ENCODE measurements around the gene RSPH3. TPM values are rescaled to one million over a fixed set of nuclear protein-coding genes. Genes with fewer than 3 reads are reported as not detected.

RSPH3 gene
- total and polyA plus RNA-seq, 4 donors: 1.7 to 4.6 (median 3.3) TPM

DNA sequence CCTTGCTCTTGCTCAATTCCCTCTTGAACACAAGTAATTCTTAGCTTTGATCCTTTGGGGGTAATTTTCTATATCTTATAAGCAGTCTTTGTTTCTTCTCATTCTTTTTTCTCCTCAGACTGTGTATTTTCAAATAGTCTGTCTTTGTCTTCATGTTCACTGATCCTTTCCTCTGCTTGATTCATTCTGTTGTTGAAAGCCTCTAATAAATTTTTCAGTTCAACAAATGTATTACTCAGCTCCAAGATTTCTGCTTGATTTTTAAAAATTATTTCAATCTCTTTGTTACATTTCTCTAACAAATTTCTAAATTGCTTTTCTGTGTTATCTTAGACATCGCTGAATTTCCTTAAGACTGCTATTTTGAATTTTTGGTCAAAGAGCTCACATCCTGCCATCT lies 11.5 kb downstream of the RSPH3 start (continued):
- TF ChIP-seq, protein P1, sequence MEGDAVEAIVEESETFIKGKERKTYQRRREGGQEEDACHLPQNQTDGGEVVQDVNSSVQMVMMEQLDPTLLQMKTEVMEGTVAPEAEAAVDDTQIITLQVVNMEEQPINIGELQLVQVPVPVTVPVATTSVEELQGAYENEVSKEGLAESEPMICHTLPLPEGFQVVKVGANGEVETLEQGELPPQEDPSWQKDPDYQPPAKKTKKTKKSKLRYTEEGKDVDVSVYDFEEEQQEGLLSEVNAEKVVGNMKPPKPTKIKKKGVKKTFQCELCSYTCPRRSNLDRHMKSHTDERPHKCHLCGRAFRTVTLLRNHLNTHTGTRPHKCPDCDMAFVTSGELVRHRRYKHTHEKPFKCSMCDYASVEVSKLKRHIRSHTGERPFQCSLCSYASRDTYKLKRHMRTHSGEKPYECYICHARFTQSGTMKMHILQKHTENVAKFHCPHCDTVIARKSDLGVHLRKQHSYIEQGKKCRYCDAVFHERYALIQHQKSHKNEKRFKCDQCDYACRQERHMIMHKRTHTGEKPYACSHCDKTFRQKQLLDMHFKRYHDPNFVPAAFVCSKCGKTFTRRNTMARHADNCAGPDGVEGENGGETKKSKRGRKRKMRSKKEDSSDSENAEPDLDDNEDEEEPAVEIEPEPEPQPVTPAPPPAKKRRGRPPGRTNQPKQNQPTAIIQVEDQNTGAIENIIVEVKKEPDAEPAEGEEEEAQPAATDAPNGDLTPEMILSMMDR (IDR thresholded peaks at IDR 0.05; ENCODE audit: low read depth, low read length, missing input control): no peak
- TF ChIP-seq, protein P2, sequence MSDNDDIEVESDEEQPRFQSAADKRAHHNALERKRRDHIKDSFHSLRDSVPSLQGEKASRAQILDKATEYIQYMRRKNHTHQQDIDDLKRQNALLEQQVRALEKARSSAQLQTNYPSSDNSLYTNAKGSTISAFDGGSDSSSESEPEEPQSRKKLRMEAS (IDR thresholded peaks at IDR 0.05): no peak
- TF ChIP-seq TAF1 (conservative IDR thresholded peaks at IDR 0.05) (no peak), RXRA (IDR thresholded peaks at IDR 0.05) (no peak), EGR1 (IDR thresholded peaks at IDR 0.05; ENCODE audit: low read depth in 2 of 2) (no peak), FOXA1 (IDR thresholded peaks at IDR 0.05) (no peak), HNF4G (IDR thresholded peaks at IDR 0.05) (no peak), GABPA (IDR thresholded peaks at IDR 0.05 in 1 of 2, conservative IDR thresholded peaks at IDR 0.05 in 1 of 2) (no peak), HNF4A (conservative IDR thresholded peaks at IDR 0.05) (no peak)

DNA sequence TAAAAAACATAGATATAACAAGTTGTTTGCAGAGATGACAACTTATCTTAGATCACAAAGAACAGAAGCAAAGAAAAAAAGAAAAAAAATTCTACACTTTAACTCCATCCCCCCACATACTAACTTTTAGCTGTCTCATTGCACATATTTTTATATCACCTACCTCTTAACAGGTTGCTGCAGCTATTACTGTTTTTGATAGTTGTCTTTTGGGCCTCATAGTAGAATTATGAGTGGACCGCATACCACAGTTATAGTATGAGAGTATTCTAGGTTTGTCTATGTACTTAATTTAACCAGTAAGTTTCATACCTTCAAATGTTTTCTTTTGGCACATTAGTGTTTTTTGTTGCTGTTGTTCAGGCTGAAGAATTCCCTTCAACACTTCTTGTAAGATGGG lies 12.3 kb downstream of the RSPH3 start:
- Histone ChIP-seq H3K36me3 (ENCODE audit: control insufficient read depth in 4 of 4, insufficient read depth in 3 of 4, low read depth in 1 of 4, low read length in 3 of 4) (peaks cover 0 to 2% (median under 1%) of the 10 kb centered on the region in 4 donors), H3K4me3 (ENCODE audit: low read depth in 1 of 3, low read length in 3 of 3) (no peak overlapping the region), H3K27ac (ENCODE audit: low read depth in 1 of 2, low read length in 2 of 2) (no peak overlapping the region), H3K9me3 (ENCODE audit: control insufficient read depth in 4 of 4, low read length in 3 of 4) (no peaks in the 10 kb centered on the region), H3K9ac (ENCODE audit: low read depth in 1 of 2, low read length in 2 of 2) (no peak overlapping the region), H3K27me3 (ENCODE audit: control insufficient read depth in 4 of 4, insufficient read depth in 4 of 4, low read length in 3 of 4) (no peaks in the 10 kb centered on the region), H3K4me1 (ENCODE audit: control insufficient read depth in 4 of 4, insufficient read depth in 4 of 4, low read length in 3 of 4) (no peaks in the 10 kb centered on the region)
- TF ChIP-seq, protein P1 (IDR thresholded peaks at IDR 0.05; ENCODE audit: low read depth, low read length, missing input control): no peak
- 92% methylated on average over 1 of the region's 1 CpG for WGBS
- DNase-seq (ENCODE audit: low spot score): no peak

DNA sequence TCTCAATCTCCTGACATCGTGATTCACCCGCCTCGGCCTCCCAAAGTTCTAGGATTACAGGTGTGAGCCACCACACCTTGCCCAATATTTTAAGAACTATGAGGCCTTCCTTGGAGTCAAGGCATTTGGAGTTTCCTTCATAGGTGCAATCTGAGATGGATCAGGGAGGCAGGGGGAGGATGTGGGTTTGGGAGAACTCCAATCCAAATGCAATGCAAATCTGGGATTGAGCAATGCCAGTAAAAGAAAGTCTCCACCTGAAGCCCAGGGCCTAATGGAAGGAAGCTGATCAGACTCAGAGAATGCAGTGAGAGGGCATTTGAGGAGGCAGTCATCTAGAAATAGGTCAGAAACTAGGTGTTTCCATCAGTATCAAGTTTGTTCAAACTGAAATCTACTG lies 21.2 kb downstream of the RSPH3 start:
- no peak overlapping the region for H3K4me3 ChIP-seq (ENCODE audit: low read depth in 1 of 3, low read length in 3 of 3)
- no peaks in the 10 kb centered on the region for H3K4me1 ChIP-seq (ENCODE audit: control insufficient read depth in 4 of 4, insufficient read depth in 4 of 4, low read length in 3 of 4)
- DNase-seq (ENCODE audit: low spot score): no peak
- peaks cover 0 to 10% (median 4%) of the 10 kb centered on the region in 4 donors for H3K36me3 ChIP-seq (ENCODE audit: control insufficient read depth in 4 of 4, insufficient read depth in 3 of 4, low read depth in 1 of 4, low read length in 3 of 4)
- TF ChIP-seq TAF1 (conservative IDR thresholded peaks at IDR 0.05) (no peak), NR2F2 (IDR thresholded peaks at IDR 0.05) (no peak), GABPA (IDR thresholded peaks at IDR 0.05 in 1 of 2, conservative IDR thresholded peaks at IDR 0.05 in 1 of 2) (no peak), EGR1 (IDR thresholded peaks at IDR 0.05; ENCODE audit: low read depth in 2 of 2) (no peak), RAD21 (IDR thresholded peaks at IDR 0.05) (no peak), JUND (IDR thresholded peaks at IDR 0.05) (no peak), HNF4G (IDR thresholded peaks at IDR 0.05) (no peak), RXRA (IDR thresholded peaks at IDR 0.05) (no peak), SP1 (IDR thresholded peaks at IDR 0.05) (no peak)
- TF ChIP-seq, protein P3, sequence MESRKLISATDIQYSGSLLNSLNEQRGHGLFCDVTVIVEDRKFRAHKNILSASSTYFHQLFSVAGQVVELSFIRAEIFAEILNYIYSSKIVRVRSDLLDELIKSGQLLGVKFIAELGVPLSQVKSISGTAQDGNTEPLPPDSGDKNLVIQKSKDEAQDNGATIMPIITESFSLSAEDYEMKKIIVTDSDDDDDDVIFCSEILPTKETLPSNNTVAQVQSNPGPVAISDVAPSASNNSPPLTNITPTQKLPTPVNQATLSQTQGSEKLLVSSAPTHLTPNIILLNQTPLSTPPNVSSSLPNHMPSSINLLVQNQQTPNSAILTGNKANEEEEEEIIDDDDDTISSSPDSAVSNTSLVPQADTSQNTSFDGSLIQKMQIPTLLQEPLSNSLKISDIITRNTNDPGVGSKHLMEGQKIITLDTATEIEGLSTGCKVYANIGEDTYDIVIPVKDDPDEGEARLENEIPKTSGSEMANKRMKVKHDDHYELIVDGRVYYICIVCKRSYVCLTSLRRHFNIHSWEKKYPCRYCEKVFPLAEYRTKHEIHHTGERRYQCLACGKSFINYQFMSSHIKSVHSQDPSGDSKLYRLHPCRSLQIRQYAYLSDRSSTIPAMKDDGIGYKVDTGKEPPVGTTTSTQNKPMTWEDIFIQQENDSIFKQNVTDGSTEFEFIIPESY (IDR thresholded peaks at IDR 0.05): no peak
- TF ChIP-seq, protein P4, sequence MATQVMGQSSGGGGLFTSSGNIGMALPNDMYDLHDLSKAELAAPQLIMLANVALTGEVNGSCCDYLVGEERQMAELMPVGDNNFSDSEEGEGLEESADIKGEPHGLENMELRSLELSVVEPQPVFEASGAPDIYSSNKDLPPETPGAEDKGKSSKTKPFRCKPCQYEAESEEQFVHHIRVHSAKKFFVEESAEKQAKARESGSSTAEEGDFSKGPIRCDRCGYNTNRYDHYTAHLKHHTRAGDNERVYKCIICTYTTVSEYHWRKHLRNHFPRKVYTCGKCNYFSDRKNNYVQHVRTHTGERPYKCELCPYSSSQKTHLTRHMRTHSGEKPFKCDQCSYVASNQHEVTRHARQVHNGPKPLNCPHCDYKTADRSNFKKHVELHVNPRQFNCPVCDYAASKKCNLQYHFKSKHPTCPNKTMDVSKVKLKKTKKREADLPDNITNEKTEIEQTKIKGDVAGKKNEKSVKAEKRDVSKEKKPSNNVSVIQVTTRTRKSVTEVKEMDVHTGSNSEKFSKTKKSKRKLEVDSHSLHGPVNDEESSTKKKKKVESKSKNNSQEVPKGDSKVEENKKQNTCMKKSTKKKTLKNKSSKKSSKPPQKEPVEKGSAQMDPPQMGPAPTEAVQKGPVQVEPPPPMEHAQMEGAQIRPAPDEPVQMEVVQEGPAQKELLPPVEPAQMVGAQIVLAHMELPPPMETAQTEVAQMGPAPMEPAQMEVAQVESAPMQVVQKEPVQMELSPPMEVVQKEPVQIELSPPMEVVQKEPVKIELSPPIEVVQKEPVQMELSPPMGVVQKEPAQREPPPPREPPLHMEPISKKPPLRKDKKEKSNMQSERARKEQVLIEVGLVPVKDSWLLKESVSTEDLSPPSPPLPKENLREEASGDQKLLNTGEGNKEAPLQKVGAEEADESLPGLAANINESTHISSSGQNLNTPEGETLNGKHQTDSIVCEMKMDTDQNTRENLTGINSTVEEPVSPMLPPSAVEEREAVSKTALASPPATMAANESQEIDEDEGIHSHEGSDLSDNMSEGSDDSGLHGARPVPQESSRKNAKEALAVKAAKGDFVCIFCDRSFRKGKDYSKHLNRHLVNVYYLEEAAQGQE (IDR thresholded peaks at IDR 0.05): no peak
- TF ChIP-seq, protein P2 (IDR thresholded peaks at IDR 0.05): no peak
- no peaks in the 10 kb centered on the region for H3K27me3 ChIP-seq (ENCODE audit: control insufficient read depth in 4 of 4, insufficient read depth in 4 of 4, low read length in 3 of 4)
- H3K27ac ChIP-seq (ENCODE audit: low read depth in 1 of 2, low read length in 2 of 2): no peak overlapping the region
- no peaks in the 10 kb centered on the region for H3K9me3 ChIP-seq (ENCODE audit: control insufficient read depth in 4 of 4, low read length in 3 of 4)
- 97% methylated on average over 3 of the region's 3 CpGs for WGBS
- H3K9ac ChIP-seq (ENCODE audit: low read depth in 1 of 2, low read length in 2 of 2): no peak overlapping the region

Data from liver (tissue), 9 donors.